NB4 (cell line): ENCODE data around the gene KRT8.

Source experiments
- MYC ChIP-seq: IDR thresholded peaks from 2 replicates; pipeline ENCODE4 v1.6.1; 2011; ENCODE audit warnings: low read depth, low read length
- POLR2A ChIP-seq: IDR thresholded peaks from 2 replicates; pipeline ENCODE4 v1.6.1; 2011; ENCODE audit warnings: mild to moderate bottlenecking; ENCODE audit not compliant: insufficient read length; ENCODE audit errors: extremely low read depth
- TF ChIP-seq, protein P1 (sequence below): IDR thresholded peaks from one replicate; pipeline ENCODE4 v1.5.1; 2012; ENCODE audit warnings: low read depth, low read length
- TF ChIP-seq, protein P2 (sequence below): IDR thresholded peaks from 2 replicates; pipeline ENCODE4 v1.6.1; 2011; ENCODE audit warnings: low read depth, low read length

DNA sequence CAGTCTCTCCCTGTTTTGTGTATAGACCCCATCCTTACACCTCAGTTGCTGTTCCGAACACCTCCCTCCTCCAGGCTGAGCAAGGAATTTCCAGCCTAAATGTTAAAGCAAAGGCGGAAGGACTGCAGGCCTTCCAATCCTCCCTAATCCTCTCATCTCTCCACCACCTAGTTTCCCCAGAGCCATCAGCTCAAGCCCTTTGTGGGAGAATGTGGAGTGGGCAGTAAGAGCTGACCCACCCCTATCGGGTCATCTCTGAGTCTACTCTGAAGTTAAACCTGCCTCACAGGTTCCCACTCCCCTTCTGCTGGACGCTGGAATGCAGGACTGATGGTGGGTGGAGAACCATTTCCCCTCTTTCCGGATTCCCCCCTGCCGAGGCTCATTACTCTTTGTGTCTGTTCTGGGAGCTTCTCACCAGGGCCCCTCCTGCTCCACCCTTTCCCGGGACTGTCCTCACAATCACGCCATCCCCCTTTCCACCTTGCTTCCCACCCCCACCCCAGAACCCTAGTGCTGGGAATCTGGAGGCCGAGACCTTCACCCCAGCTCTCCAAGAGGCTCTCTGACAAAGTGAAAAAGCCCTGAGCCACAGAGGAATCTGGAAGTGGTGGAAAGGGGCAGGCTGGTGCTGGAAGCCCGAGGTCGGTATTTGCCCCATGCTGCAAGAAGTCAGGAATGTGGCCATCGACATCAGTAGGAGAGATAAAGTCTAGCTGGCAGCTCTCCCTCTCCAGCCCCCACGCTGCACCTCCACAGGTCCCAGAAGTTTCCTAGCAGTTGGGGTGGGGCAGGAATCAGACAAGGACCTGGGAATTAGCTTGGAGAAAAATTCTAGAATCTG is 40.7 kb upstream of the KRT8 start:
- TF ChIP-seq POLR2A (no peak), MYC (no peak)
- TF ChIP-seq, protein P1, sequence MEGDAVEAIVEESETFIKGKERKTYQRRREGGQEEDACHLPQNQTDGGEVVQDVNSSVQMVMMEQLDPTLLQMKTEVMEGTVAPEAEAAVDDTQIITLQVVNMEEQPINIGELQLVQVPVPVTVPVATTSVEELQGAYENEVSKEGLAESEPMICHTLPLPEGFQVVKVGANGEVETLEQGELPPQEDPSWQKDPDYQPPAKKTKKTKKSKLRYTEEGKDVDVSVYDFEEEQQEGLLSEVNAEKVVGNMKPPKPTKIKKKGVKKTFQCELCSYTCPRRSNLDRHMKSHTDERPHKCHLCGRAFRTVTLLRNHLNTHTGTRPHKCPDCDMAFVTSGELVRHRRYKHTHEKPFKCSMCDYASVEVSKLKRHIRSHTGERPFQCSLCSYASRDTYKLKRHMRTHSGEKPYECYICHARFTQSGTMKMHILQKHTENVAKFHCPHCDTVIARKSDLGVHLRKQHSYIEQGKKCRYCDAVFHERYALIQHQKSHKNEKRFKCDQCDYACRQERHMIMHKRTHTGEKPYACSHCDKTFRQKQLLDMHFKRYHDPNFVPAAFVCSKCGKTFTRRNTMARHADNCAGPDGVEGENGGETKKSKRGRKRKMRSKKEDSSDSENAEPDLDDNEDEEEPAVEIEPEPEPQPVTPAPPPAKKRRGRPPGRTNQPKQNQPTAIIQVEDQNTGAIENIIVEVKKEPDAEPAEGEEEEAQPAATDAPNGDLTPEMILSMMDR = no peak
- TF ChIP-seq, protein P2, sequence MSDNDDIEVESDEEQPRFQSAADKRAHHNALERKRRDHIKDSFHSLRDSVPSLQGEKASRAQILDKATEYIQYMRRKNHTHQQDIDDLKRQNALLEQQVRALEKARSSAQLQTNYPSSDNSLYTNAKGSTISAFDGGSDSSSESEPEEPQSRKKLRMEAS = no peak
